Mucosa of descending colon (tissue), 3 donors: ENCODE results near the gene GSK3B. TPM values are rescaled to one million over a fixed set of nuclear protein-coding genes. Genes with fewer than 3 reads are reported as not detected.

ENCODE experiments used
- ATAC-seq: fragments of 200-7000 bp; cut with Tn5 transposase; one replicate; pipeline ENCODE4 v1.9.1; 2020; ENCODE audit warnings: mild to moderate bottlenecking, moderate library complexity
- DNase-seq, 3 donors: peaks; one replicate each; pipeline ENCODE4 v3.0.0-alpha.2; 2020
- H3K36me3 ChIP-seq: fragments of 200-600 bp; one replicate; pipeline ENCODE4 v1.8.0; 2021; ENCODE audit warnings: low read depth, mild to moderate bottlenecking
- H3K4me1 ChIP-seq: fragments of 200-600 bp; one replicate; pipeline ENCODE4 v1.8.0; 2021; ENCODE audit warnings: low read depth, mild to moderate bottlenecking
- H3K4me3 ChIP-seq: fragments of 200-600 bp; one replicate; pipeline ENCODE4 v1.8.0; 2021; ENCODE audit warnings: mild to moderate bottlenecking
- H3K9me3 ChIP-seq: fragments of 200-600 bp; one replicate; pipeline ENCODE4 v1.8.0; 2021; ENCODE audit warnings: mild to moderate bottlenecking
- intact Hi-C, 2 donors: fragments of 100-400 bp; cut with DNase I in 1 of 2; cut with micrococcal nuclease in 1 of 2; formaldehyde crosslinking; loops; one replicate each; pipeline versions ENCODE4 v1.11.0 to v1.11.1; 2022; cut with DNase I, micrococcal nuclease
- total RNA-seq, 3 donors: library from RNA; stranded (reverse); fragmentation: NEBNext Ultra II Directional in 2 of 3; extraction: Animal tissue kit (Norgen Biotek cat#: 25700) in 2 of 3; gene quantifications; one replicate each; pipeline versions ENCODE4 v1.2.1 to v1.2.4, GENCODE V29; 2021 to 2023
- TF ChIP-seq, protein P1 (sequence below): fragments of 200-600 bp; IDR thresholded peaks from one replicate; pipeline ENCODE4 v1.8.0; 2022; ENCODE audit warnings: antibody characterized with exemption, mild to moderate bottlenecking
- donor health status: DM: no; HTN: no; CAD: no; lungs with moderate emphysema.
- donor health status: DM: no; HTN: no; CAD: no.
- donor health status: DM: no; HTN: yes; CAD: no.

GSK3B gene
- total RNA-seq, 3 donors from 2014 or later: 40.1 to 41.9 (median 41.0) TPM

GRCh38 chr3:119967353-119968006 lies 126.8 kb downstream of the GSK3B start:
- TF ChIP-seq, protein P1, sequence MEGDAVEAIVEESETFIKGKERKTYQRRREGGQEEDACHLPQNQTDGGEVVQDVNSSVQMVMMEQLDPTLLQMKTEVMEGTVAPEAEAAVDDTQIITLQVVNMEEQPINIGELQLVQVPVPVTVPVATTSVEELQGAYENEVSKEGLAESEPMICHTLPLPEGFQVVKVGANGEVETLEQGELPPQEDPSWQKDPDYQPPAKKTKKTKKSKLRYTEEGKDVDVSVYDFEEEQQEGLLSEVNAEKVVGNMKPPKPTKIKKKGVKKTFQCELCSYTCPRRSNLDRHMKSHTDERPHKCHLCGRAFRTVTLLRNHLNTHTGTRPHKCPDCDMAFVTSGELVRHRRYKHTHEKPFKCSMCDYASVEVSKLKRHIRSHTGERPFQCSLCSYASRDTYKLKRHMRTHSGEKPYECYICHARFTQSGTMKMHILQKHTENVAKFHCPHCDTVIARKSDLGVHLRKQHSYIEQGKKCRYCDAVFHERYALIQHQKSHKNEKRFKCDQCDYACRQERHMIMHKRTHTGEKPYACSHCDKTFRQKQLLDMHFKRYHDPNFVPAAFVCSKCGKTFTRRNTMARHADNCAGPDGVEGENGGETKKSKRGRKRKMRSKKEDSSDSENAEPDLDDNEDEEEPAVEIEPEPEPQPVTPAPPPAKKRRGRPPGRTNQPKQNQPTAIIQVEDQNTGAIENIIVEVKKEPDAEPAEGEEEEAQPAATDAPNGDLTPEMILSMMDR: no peak
- H3K36me3 ChIP-seq: no peaks in the 10 kb centered on the region
- intact Hi-C loops: no loop called here
- DNase-seq (no peak), ATAC-seq (no peak)
- H3K4me1 ChIP-seq: no peaks in the 10 kb centered on the region
- H3K4me3 ChIP-seq: no peak overlapping the region
- H3K9me3 ChIP-seq: no peaks in the 10 kb centered on the region

GRCh38 chr3:119965692-119966091 lies 128.6 kb downstream of the GSK3B start:
- Histone ChIP-seq H3K9me3 (no peaks in the 10 kb centered on the region), H3K4me1 (no peaks in the 10 kb centered on the region), H3K36me3 (no peaks in the 10 kb centered on the region), H3K4me3 (no peak overlapping the region)
- no peak for ATAC-seq
- no peak for DNase-seq
- TF ChIP-seq, protein P1: no peak
- intact Hi-C loops: no loop called here

- Histone ChIP-seq H3K9me3 (no peaks in the 10 kb centered on the region), H3K36me3 (no peaks in the 10 kb centered on the region), H3K4me3 (no peak overlapping the region), H3K4me1 (no peaks in the 10 kb centered on the region)
- no peak for ATAC-seq
- DNase-seq: no peak
- TF ChIP-seq, protein P1: no peak
- intact Hi-C loops: no loop called here
These were observed 130.0 kb downstream of the GSK3B start for GRCh38 chr3:119964294-119964693.

DNA sequence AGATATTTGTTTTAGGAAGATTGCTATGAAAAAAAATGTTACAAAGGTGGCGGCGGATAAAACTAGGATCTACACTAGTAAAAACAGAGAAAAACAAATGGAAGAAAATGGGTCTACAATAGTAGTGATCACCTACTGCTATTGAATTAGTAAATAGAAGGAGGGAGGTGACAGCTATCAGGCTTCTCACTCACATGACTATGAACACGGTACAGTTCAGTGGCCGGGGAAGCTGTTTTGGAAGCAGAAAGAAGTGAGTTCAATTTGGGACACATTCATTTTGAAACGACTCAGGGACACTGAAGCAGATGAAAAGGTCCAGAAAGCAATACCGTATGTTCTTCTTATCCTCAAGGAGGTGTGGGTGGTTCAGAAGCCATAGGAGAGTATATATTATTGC lies 138.3 kb downstream of the GSK3B start:
- DNase-seq: no peak
- TF ChIP-seq, protein P1: no peak
- intact Hi-C loops: no loop called here
- Histone ChIP-seq H3K36me3 (no peaks in the 10 kb centered on the region), H3K4me1 (no peaks in the 10 kb centered on the region), H3K9me3 (no peaks in the 10 kb centered on the region), H3K4me3 (no peak overlapping the region)
- no peak for ATAC-seq

- TF ChIP-seq, protein P1: no peak
- H3K4me3 ChIP-seq: no peak overlapping the region
- H3K4me1 ChIP-seq: no peaks in the 10 kb centered on the region
- no peaks in the 10 kb centered on the region for H3K9me3 ChIP-seq
- H3K36me3 ChIP-seq: no peaks in the 10 kb centered on the region
- intact Hi-C loops: no loop called here
- DNase-seq: no peak
- ATAC-seq: no peak
These were observed 143.5 kb downstream of the GSK3B start for GRCh38 chr3:119950666-119951325.
